Gastroesophageal sphincter (tissue), 4 donors: ENCODE results near the gene WDR31. TPM values are rescaled to one million over a fixed set of nuclear protein-coding genes. Genes with fewer than 3 reads are reported as not detected.

ENCODE experiments used
- ATAC-seq: fragments of 150-250 bp; one replicate; pipeline ENCODE4 v1.9.1; 2016; ENCODE audit warnings: mild to moderate bottlenecking, moderate library complexity
- H3K27ac ChIP-seq, 4 donors: fragments of 200-600 bp; sonication (generic) in 3 of 4; 1 replicate in 3 of 4; 2 replicates in 1 of 4; pipeline ENCODE4 v1.5.1; 2016 to 2019
- H3K27me3 ChIP-seq: fragments of 200-600 bp; sonication (generic); one replicate; pipeline ENCODE4 v1.5.1; 2019
- H3K36me3 ChIP-seq, 2 donors: fragments of 200-600 bp; sonication (generic); one replicate each; pipeline ENCODE4 v1.5.1; 2019; ENCODE audit warnings: control low read depth in 1 of 2
- H3K4me1 ChIP-seq, 3 donors: fragments of 200-600 bp; sonication (generic); 1 replicate in 2 of 3; 2 replicates in 1 of 3; pipeline ENCODE4 v1.5.1; 2016 to 2019; ENCODE audit warnings: control low read depth in 2 of 3
- H3K4me3 ChIP-seq, 2 donors: fragments of 200-600 bp; sonication (generic); one replicate each; pipeline ENCODE4 v1.5.1; 2019; ENCODE audit warnings: mild to moderate bottlenecking in 1 of 2, moderate library complexity in 1 of 2
- H3K9me3 ChIP-seq, 3 donors: fragments of 200-600 bp; sonication (generic); one replicate each; pipeline ENCODE4 v1.5.1; 2017 to 2019; ENCODE audit warnings: control low read depth in 2 of 3
- CTCF ChIP-seq, 4 experiments: fragments of 200-600 bp in 2 of 4; fragments of 450-650 bp in 2 of 4; sonication (generic) in 1 of 4; IDR thresholded peaks; one replicate each; pipeline ENCODE4 v1.5.1; 2017 to 2019; ENCODE audit warnings: antibody characterized with exemption in 4 of 4, mild to moderate bottlenecking in 2 of 4, moderate library complexity in 2 of 4
- EP300 ChIP-seq: sonication (generic); formaldehyde crosslinking; IDR thresholded peaks from one replicate; pipeline ENCODE4 v1.6.1; 2017; ENCODE audit warnings: antibody characterized with exemption, mild to moderate bottlenecking
- POLR2A ChIP-seq, 2 donors: fragments of 450-650 bp; IDR thresholded peaks; one replicate each; pipeline ENCODE4 v1.6.1; 2017; ENCODE audit warnings: antibody characterized with exemption in 2 of 2, mild to moderate bottlenecking in 2 of 2, moderate library complexity in 1 of 2
- POLR2AphosphoS5 ChIP-seq: sonication (generic); formaldehyde crosslinking; IDR thresholded peaks from one replicate; pipeline ENCODE4 v1.6.1; 2017; ENCODE audit warnings: antibody characterized with exemption
- WGBS, 2 donors: methylation state at CpG; one replicate each; pipeline ENCODE4 v1.1.5; 2018; ENCODE audit warnings: low coverage in 1 of 2; 5-methylcytosine and 5-hydroxymethylcytosine counted together
- total RNA-seq, 4 donors: library from RNA; depleted of rRNA; stranded (reverse); fragments of >200 nt; gene quantifications; one replicate each; pipeline ENCODE4 v1.1.0, GENCODE V29; 2016

The WDR31 gene
- total RNA-seq, 4 donors from 2014 or later, result 1.2 to 2.8 (median 2.3) TPM

- H3K4me1 ChIP-seq, result peaks cover 0 to 32% (median 4%) of the 10 kb centered on the region in 3 donors
- H3K9me3 ChIP-seq, result no peaks in the 10 kb centered on the region
- no peak for ATAC-seq
- TF ChIP-seq EP300, result no peak
- H3K36me3 ChIP-seq, result no peaks in the 10 kb centered on the region
- H3K27me3 ChIP-seq, result peaks cover 42% of the 10 kb centered on the region
- 81 to 84% methylated on average over 2 of the region's 3 CpGs for WGBS, 2 donors
- no peak overlapping the region for H3K27ac ChIP-seq
- H3K4me3 ChIP-seq, result no peak overlapping the region
Observed at GRCh38 chr9:113348437-113348836, 8.4 kb upstream of the WDR31 start.

GRCh38 chr9:113345671-113346070 is 5.6 kb upstream of the WDR31 start:
- H3K36me3 ChIP-seq, result no peaks in the 10 kb centered on the region
- H3K9me3 ChIP-seq, result no peaks in the 10 kb centered on the region
- ATAC-seq, result no peak
- H3K27me3 ChIP-seq, result peaks cover 15% of the 10 kb centered on the region
- H3K4me3 ChIP-seq, result no peak overlapping the region
- no peak for TF ChIP-seq CTCF (IDR thresholded peaks at IDR 0.05)
- no peak for TF ChIP-seq POLR2A (IDR thresholded peaks at IDR 0.05)
- no peak for TF ChIP-seq EP300
- TF ChIP-seq POLR2AphosphoS5, result no peak
- H3K27ac ChIP-seq, result no peak overlapping the region
- 11 to 25% methylated on average over 1 of the region's 1 CpG for WGBS, 2 donors
- peaks cover 0 to 41% (median 4%) of the 10 kb centered on the region in 3 donors for H3K4me1 ChIP-seq

- H3K4me1 ChIP-seq, result peaks cover 0 to 40% (median 4%) of the 10 kb centered on the region in 3 donors
- no peak for ATAC-seq
- peak overlapping the region in 1 of 4 donors; percentile 77 for H3K27ac ChIP-seq
- no peaks in the 10 kb centered on the region for H3K36me3 ChIP-seq
- peaks cover 10% of the 10 kb centered on the region for H3K27me3 ChIP-seq
- no peak overlapping the region for H3K4me3 ChIP-seq
- TF ChIP-seq EP300 (no peak), POLR2A (IDR thresholded peaks at IDR 0.05) (no peak), POLR2AphosphoS5 (no peak), CTCF (IDR thresholded peaks at IDR 0.05) (no peak)
- no peaks in the 10 kb centered on the region for H3K9me3 ChIP-seq
- WGBS, 2 donors, result 50 to 90% methylated on average over 2 of the region's 2 CpGs
Observed at GRCh38 chr9:113345190-113345589, 5.1 kb upstream of the WDR31 start.

- H3K9me3 ChIP-seq, result no peaks in the 10 kb centered on the region
- peak; percentile 69 for ATAC-seq
- no peaks in the 10 kb centered on the region for H3K27me3 ChIP-seq
- H3K36me3 ChIP-seq, result no peaks in the 10 kb centered on the region
- peak overlapping the region; percentile 61 to 77 (median 76) for H3K27ac ChIP-seq
- peaks cover 0 to 39% (median 6%) of the 10 kb centered on the region in 3 donors for H3K4me1 ChIP-seq
- 0% methylated on average over 1 of the region's 1 CpG; no CpG with 5 or more reads in 1 of the 2 donors for WGBS, 2 donors
- no peak overlapping the region for H3K4me3 ChIP-seq
- TF ChIP-seq EP300, result no peak
- no peak for TF ChIP-seq CTCF (IDR thresholded peaks at IDR 0.05)
- peak; percentile 80 for TF ChIP-seq POLR2AphosphoS5
- TF ChIP-seq POLR2A (IDR thresholded peaks at IDR 0.05), result no peak
Observed at GRCh38 chr9:113343732-113344231, 3.7 kb upstream of the WDR31 start.

- Histone ChIP-seq H3K36me3 (no peaks in the 10 kb centered on the region), H3K4me1 (peaks cover 0 to 43% (median 6%) of the 10 kb centered on the region in 3 donors), H3K9me3 (no peaks in the 10 kb centered on the region), H3K4me3 (no peak overlapping the region), H3K27ac (no peak overlapping the region), H3K27me3 (no peaks in the 10 kb centered on the region)
- ATAC-seq, result no peak
- TF ChIP-seq POLR2A (IDR thresholded peaks at IDR 0.05) (no peak), CTCF (IDR thresholded peaks at IDR 0.05) (no peak), EP300 (no peak)
- 59 to 70% methylated on average over 6 to 9 of the region's 9 CpGs for WGBS, 2 donors
Observed at GRCh38 chr9:113341712-113342410, 1.8 kb upstream of the WDR31 start.
